Subcutaneous adipose tissue (tissue), 4 donors: Measurements from ENCODE around the gene MPP7. TPM values are rescaled to one million over a fixed set of nuclear protein-coding genes. Genes with fewer than 3 reads are reported as not detected.

Source experiments
- CTCF ChIP-seq: fragments of 450-650 bp; IDR thresholded peaks from one replicate; pipeline ENCODE4 v1.5.1; 2016; ENCODE audit warnings: low read depth, mild to moderate bottlenecking, control low read depth, antibody characterized with exemption, moderate library complexity
- total RNA-seq, 4 donors: library from RNA; depleted of rRNA; stranded (reverse); fragments of >200 nt; gene quantifications; one replicate each; pipeline ENCODE4 v1.1.0, GENCODE V29; 2016

The MPP7 gene
- total RNA-seq, 4 donors from 2014 or later: 2.2 to 3.3 (median 2.5) TPM

- TF ChIP-seq CTCF: no peak
Observed at GRCh38 chr10:28328346-28328745, 25.5 kb upstream of the MPP7 start.

- no peak for TF ChIP-seq CTCF
Observed at GRCh38 chr10:28327491-28327880, 24.6 kb upstream of the MPP7 start.

- no peak for TF ChIP-seq CTCF
Observed at GRCh38 chr10:28326516-28327490, 23.9 kb upstream of the MPP7 start.

GRCh38 chr10:28320799-28321198 is 17.9 kb upstream of the MPP7 start:
- no peak for TF ChIP-seq CTCF

GRCh38 chr10:28320090-28320489 is 17.2 kb upstream of the MPP7 start:
- TF ChIP-seq CTCF: no peak

- no peak for TF ChIP-seq CTCF
Observed at GRCh38 chr10:28318626-28319025, 15.8 kb upstream of the MPP7 start.

GRCh38 chr10:28317760-28318159 is 14.9 kb upstream of the MPP7 start:
- no peak for TF ChIP-seq CTCF
